ENCODE measurements around the gene TRIM15.

GRCh38 chr6:30160008-30160784, 3.1 kb upstream of the TRIM15 start:
- TF ChIP-seq POLR2A (IDR thresholded peaks at IDR 0.05) = no peak
- TF ChIP-seq, protein P1, sequence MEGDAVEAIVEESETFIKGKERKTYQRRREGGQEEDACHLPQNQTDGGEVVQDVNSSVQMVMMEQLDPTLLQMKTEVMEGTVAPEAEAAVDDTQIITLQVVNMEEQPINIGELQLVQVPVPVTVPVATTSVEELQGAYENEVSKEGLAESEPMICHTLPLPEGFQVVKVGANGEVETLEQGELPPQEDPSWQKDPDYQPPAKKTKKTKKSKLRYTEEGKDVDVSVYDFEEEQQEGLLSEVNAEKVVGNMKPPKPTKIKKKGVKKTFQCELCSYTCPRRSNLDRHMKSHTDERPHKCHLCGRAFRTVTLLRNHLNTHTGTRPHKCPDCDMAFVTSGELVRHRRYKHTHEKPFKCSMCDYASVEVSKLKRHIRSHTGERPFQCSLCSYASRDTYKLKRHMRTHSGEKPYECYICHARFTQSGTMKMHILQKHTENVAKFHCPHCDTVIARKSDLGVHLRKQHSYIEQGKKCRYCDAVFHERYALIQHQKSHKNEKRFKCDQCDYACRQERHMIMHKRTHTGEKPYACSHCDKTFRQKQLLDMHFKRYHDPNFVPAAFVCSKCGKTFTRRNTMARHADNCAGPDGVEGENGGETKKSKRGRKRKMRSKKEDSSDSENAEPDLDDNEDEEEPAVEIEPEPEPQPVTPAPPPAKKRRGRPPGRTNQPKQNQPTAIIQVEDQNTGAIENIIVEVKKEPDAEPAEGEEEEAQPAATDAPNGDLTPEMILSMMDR (IDR thresholded peaks at IDR 0.05 in 8 of 11, conservative IDR thresholded peaks at IDR 0.05 in 3 of 11) = no peak
